Neural cell (in vitro differentiated cells): ENCODE measurements around the gene SMC4.

Experiments
- CTCF ChIP-seq: fragments of 450-650 bp; IDR thresholded peaks from 2 replicates; pipeline ENCODE4 v1.5.1; 2014; ENCODE audit warnings: antibody characterized with exemption, mild to moderate bottlenecking, moderate library complexity; ENCODE audit not compliant: poor library complexity, severe bottlenecking
- EP300 ChIP-seq: fragments of 450-650 bp; conservative IDR thresholded peaks from 2 replicates; pipeline ENCODE4 v1.6.1; 2014; ENCODE audit warnings: antibody characterized with exemption, mild to moderate bottlenecking, moderate library complexity; ENCODE audit not compliant: poor library complexity, severe bottlenecking
- EZH2 ChIP-seq: fragments of 200-600, 300-800 bp; shearing (Covaris generic), sonication (generic); IDR thresholded peaks from 2 replicates; pipeline ENCODE4 v1.6.1; 2014; ENCODE audit warnings: antibody characterized with exemption, low read length, borderline replicate concordance, mild to moderate bottlenecking; ENCODE audit not compliant: insufficient read depth, poor library complexity, severe bottlenecking
- POLR2AphosphoS5 ChIP-seq: IDR thresholded peaks from 2 replicates; pipeline ENCODE4 v1.6.1; 2012
- RAD21 ChIP-seq: fragments of 450-650 bp; conservative IDR thresholded peaks from 2 replicates; pipeline ENCODE4 v1.6.1; 2014; ENCODE audit warnings: antibody characterized with exemption, mild to moderate bottlenecking, moderate library complexity
- REST ChIP-seq: IDR thresholded peaks from 2 replicates; pipeline ENCODE4 v1.6.1; 2012; ENCODE audit warnings: borderline replicate concordance
- TAF1 ChIP-seq: IDR thresholded peaks from 2 replicates; pipeline ENCODE4 v1.6.1; 2012; ENCODE audit warnings: low read depth

- no peak for TF ChIP-seq EP300
- peak; percentile 83 for TF ChIP-seq CTCF
- peak; percentile 87 for TF ChIP-seq RAD21
- TF ChIP-seq EZH2: no peak
- TF ChIP-seq REST: no peak
- no peak for TF ChIP-seq POLR2AphosphoS5
- no peak for TF ChIP-seq TAF1
Observed at GRCh38 chr3:160413613-160414248, 14.3 kb downstream of the SMC4 start.
